ENCODE data around the gene CALR3.

DNA sequence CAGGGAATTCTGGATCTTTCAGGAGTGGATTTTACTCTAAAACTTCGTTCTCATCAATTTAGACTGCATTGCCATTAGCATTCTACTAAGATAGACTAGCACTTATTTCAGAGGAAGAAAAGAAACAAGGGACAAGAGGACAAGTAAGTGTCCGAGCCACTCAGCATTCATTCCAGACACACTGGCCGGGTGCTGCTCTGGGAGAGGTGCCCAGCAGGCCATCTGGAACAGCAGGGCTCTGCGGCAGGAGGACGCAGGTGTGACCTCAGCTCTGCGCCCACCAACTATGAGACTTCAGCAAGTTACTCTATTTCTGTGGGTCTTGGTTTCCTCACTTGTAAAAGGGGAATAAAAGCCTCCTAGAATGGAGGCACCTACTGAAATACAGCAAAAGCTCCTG lies 28.4 kb downstream of the CALR3 start:
- TF ChIP-seq, protein P1, sequence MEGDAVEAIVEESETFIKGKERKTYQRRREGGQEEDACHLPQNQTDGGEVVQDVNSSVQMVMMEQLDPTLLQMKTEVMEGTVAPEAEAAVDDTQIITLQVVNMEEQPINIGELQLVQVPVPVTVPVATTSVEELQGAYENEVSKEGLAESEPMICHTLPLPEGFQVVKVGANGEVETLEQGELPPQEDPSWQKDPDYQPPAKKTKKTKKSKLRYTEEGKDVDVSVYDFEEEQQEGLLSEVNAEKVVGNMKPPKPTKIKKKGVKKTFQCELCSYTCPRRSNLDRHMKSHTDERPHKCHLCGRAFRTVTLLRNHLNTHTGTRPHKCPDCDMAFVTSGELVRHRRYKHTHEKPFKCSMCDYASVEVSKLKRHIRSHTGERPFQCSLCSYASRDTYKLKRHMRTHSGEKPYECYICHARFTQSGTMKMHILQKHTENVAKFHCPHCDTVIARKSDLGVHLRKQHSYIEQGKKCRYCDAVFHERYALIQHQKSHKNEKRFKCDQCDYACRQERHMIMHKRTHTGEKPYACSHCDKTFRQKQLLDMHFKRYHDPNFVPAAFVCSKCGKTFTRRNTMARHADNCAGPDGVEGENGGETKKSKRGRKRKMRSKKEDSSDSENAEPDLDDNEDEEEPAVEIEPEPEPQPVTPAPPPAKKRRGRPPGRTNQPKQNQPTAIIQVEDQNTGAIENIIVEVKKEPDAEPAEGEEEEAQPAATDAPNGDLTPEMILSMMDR (IDR thresholded peaks at IDR 0.05; ENCODE audit: low read depth, low read length, poor library complexity, severe bottlenecking): no peak
- no peak for TF ChIP-seq EZH2phosphoT487 (IDR thresholded peaks at IDR 0.05; ENCODE audit: borderline replicate concordance, low read length)
